Activated naive CD4-positive, alpha-beta T cell treated with anti-CD3 and anti-CD28 coated beads, Interleukin-2, amount 10 ng/mL, durations not matched to agents 7 days and 5 days (primary cell): ENCODE data around the gene MOBP.

Source experiments
- CTCF ChIA-PET: fragments of 350-600 bp; sonication (Branson Sonifier 250); formaldehyde crosslinking; loops from one replicate; lab custom pipeline; 2021; ENCODE audit warnings: antibody characterized with exemption; lab: Charles Lee
- DNase-seq: peaks from one replicate; pipeline ENCODE4 v3.0.0-alpha.2; 2020
- H3K27ac Mint-ChIP-seq: one replicate; pipeline ENCODE4 v1.8.0; 2021; ENCODE audit warnings: mild to moderate bottlenecking, moderate library complexity, mixed read lengths
- H3K27me3 Mint-ChIP-seq: one replicate; pipeline ENCODE4 v1.8.0; 2021; ENCODE audit warnings: mild to moderate bottlenecking, mixed read lengths
- H3K36me3 Mint-ChIP-seq: one replicate; pipeline ENCODE4 v1.8.0; 2021; ENCODE audit warnings: mixed read lengths
- H3K4me1 Mint-ChIP-seq: one replicate; pipeline ENCODE4 v1.8.0; 2021; ENCODE audit warnings: mixed read lengths
- H3K4me3 Mint-ChIP-seq: one replicate; pipeline ENCODE4 v1.8.0; 2021; ENCODE audit warnings: mild to moderate bottlenecking, moderate library complexity, mixed read lengths
- H3K9me3 Mint-ChIP-seq: one replicate; pipeline ENCODE4 v1.8.0; 2021; ENCODE audit warnings: mixed read lengths

The MOBP gene

GRCh38 chr3:39519554-39520288, 52.2 kb downstream of the MOBP start:
- Mint-ChIP-seq H3K9me3 (peaks cover 5% of the 10 kb centered on the region), H3K36me3 (no peaks in the 10 kb centered on the region), H3K27me3 (peaks cover 27% of the 10 kb centered on the region), H3K4me3 (no peak overlapping the region), H3K27ac (no peak overlapping the region), H3K4me1 (no peaks in the 10 kb centered on the region)
- no peak for DNase-seq
- CTCF ChIA-PET, result interaction anchor here (1.1 kb wide), 1 partner anchor 12 kb away, joined by 3 read pairs; no protein-coding TSS in a partner anchor

DNA sequence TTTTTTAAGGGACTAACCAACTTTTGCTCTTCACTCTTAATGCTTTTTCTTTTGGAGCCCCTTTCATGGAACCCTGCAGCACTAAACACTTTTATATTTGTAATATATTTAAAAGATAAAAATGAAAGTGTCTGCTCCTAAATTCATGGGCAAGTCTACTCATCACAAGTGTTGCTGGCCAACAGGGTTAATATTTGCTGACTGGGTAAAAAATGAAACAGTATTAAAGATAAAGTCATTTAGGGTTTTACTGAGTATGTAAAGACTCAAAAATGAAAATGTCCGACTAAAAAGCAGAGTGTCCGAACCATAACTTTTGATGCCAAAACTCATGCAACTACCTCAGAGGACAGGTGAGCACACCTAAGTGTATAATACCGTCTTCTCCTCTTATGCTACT, 54.0 kb downstream of the MOBP start:
- H3K9me3 Mint-ChIP-seq, result peaks cover 5% of the 10 kb centered on the region
- H3K4me3 Mint-ChIP-seq, result no peak overlapping the region
- peaks cover 23% of the 10 kb centered on the region for H3K27me3 Mint-ChIP-seq
- no peaks in the 10 kb centered on the region for H3K4me1 Mint-ChIP-seq
- no peak for DNase-seq
- H3K36me3 Mint-ChIP-seq, result no peaks in the 10 kb centered on the region
- H3K27ac Mint-ChIP-seq, result no peak overlapping the region
- CTCF ChIA-PET, result no interaction called here

GRCh38 chr3:39524107-39524506, 56.6 kb downstream of the MOBP start:
- no peaks in the 10 kb centered on the region for H3K36me3 Mint-ChIP-seq
- peaks cover 5% of the 10 kb centered on the region for H3K9me3 Mint-ChIP-seq
- H3K27ac Mint-ChIP-seq, result no peak overlapping the region
- DNase-seq, result no peak
- peaks cover 18% of the 10 kb centered on the region for H3K27me3 Mint-ChIP-seq
- CTCF ChIA-PET, result no interaction called here
- H3K4me3 Mint-ChIP-seq, result no peak overlapping the region
- H3K4me1 Mint-ChIP-seq, result no peaks in the 10 kb centered on the region

DNA sequence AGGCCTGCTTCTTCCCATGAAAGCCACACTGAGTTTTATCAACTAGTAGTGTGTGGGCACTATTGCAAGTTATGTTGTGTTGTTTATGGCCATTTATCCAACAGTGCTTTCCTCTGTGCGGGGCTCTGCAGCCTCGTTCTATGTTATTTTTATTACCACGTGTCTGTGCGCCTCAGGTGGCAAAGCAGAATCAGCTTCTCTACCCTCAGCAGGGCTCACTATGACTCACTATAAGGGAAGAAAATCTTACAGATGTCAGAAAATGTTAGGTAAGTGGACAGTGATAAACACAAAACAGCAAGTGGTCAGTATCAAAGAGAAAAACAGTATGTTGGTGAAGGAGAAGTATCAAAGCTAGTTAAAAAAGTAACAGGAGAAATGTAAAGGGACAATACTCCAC, 61.4 kb downstream of the MOBP start:
- H3K4me3 Mint-ChIP-seq, result no peak overlapping the region
- CTCF ChIA-PET, result no interaction called here
- no peak for DNase-seq
- H3K27me3 Mint-ChIP-seq, result peaks cover 9% of the 10 kb centered on the region
- H3K4me1 Mint-ChIP-seq, result no peaks in the 10 kb centered on the region
- no peak overlapping the region for H3K27ac Mint-ChIP-seq
- H3K36me3 Mint-ChIP-seq, result no peaks in the 10 kb centered on the region
- peaks cover 5% of the 10 kb centered on the region for H3K9me3 Mint-ChIP-seq

- H3K4me1 Mint-ChIP-seq, result no peaks in the 10 kb centered on the region
- no peak overlapping the region for H3K27ac Mint-ChIP-seq
- no peaks in the 10 kb centered on the region for H3K36me3 Mint-ChIP-seq
- no peaks in the 10 kb centered on the region for H3K9me3 Mint-ChIP-seq
- no peak overlapping the region for H3K4me3 Mint-ChIP-seq
- CTCF ChIA-PET, result no interaction called here
- H3K27me3 Mint-ChIP-seq, result peaks cover 11% of the 10 kb centered on the region
- DNase-seq, result no peak
Observed at GRCh38 chr3:39529577-39529976, 62.1 kb downstream of the MOBP start.

DNA sequence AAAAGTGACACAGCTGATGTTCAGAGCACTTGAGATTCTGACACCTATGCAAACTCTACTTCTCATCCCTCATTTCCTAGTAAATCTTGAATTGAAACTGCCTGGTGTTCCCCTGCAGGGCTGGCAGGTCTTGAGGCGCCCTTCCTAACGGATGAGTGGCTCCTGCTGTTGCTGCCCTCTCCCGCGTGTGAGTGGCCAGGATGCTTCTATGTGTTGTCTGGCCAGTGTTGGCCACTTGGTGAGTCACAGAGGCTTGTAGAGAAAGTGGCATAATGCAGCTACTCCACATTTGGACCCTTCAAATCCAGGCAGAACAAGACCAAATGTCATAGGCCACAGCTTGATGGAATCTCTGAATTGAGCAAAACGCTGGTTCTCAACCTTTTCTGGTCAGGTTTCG, 63.6 kb downstream of the MOBP start:
- Mint-ChIP-seq H3K27ac (no peak overlapping the region), H3K27me3 (peaks cover 17% of the 10 kb centered on the region), H3K9me3 (no peaks in the 10 kb centered on the region), H3K4me3 (no peak overlapping the region), H3K4me1 (no peaks in the 10 kb centered on the region), H3K36me3 (no peaks in the 10 kb centered on the region)
- DNase-seq, result no peak
- CTCF ChIA-PET, result no interaction called here

GRCh38 chr3:39531665-39532064, 64.2 kb downstream of the MOBP start:
- H3K27me3 Mint-ChIP-seq, result peaks cover 17% of the 10 kb centered on the region
- no peak for DNase-seq
- CTCF ChIA-PET, result no interaction called here

GRCh38 chr3:39532777-39533176, 65.3 kb downstream of the MOBP start:
- CTCF ChIA-PET, result interaction anchor here (0.6 kb wide), 1 partner anchor 80 kb away, joined by 3 read pairs; no protein-coding TSS in a partner anchor
- Mint-ChIP-seq H3K27me3 (peaks cover 17% of the 10 kb centered on the region), H3K4me3 (no peak overlapping the region), H3K4me1 (no peaks in the 10 kb centered on the region), H3K27ac (no peak overlapping the region), H3K9me3 (no peaks in the 10 kb centered on the region), H3K36me3 (no peaks in the 10 kb centered on the region)
- DNase-seq, result no peak

More at GRCh38 chr3:39531665-39532064, 64.2 kb downstream of the MOBP start:
- H3K4me3 Mint-ChIP-seq, result no peak overlapping the region
- H3K36me3 Mint-ChIP-seq, result no peaks in the 10 kb centered on the region
- H3K4me1 Mint-ChIP-seq, result no peaks in the 10 kb centered on the region
- H3K27ac Mint-ChIP-seq, result no peak overlapping the region
- H3K9me3 Mint-ChIP-seq, result no peaks in the 10 kb centered on the region

DNA sequence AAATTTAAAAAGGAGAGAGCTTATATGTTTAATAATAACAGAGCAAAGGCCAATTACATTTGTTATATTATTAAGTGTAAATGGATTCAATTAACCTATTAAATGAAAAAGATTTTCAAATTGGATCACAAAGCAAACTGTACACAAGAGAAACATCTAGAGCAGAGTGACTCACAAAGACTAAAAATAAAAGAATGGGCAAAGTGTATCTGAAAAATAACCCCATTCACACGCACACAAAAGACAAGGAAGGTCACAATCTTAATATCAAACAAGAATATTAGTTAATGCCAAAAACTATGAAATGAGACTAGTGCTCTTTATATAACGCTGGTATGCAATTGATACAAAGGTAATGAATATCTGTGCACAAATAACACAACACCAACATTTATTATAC, 65.7 kb downstream of the MOBP start:
- Mint-ChIP-seq H3K27ac (no peak overlapping the region), H3K27me3 (peaks cover 17% of the 10 kb centered on the region), H3K4me1 (no peaks in the 10 kb centered on the region), H3K36me3 (no peaks in the 10 kb centered on the region), H3K4me3 (no peak overlapping the region), H3K9me3 (no peaks in the 10 kb centered on the region)
- no peak for DNase-seq
- CTCF ChIA-PET, result interaction anchor here (0.6 kb wide), 1 partner anchor 80 kb away, joined by 3 read pairs; no protein-coding TSS in a partner anchor

DNA sequence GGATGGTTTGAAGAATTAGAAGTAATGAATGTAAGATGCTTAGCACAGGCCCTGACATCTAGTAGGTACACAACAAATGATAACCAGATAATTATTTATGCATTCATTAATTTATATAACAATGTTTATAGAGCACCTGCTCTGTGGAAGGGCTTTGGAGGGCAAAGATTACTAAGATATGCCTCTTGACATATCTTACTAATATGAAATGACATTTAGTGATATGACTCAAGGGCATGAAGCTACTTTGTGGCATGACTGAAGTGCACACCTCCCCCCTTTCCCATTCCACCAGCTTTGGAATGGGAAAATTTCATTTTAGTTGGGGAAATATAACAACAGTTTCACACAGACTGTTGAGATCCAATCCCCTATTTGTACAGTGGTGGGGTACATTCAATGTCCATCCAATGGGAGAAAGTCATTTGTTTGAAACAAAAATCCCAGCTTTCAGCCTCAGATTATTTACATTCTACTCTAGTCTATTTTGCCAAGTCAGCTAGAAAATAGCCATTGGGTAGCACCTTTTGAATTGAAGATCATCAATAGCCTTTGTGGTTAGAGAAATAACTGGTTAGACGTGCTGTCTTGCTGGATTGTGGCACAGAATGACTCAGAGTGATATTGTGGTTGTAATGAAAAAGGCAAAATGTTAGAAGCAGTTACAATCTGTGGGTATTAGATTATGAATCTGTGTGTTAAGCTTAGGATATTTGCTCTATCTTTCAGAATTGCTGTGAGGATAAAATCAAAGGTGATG, 72.9 kb downstream of the MOBP start:
- CTCF ChIA-PET, result interaction anchor here (1.2 to 1.6 kb wide), 2 partner anchors 41 to 94 kb away, joined by 3 to 4 read pairs; no protein-coding TSS in a partner anchor
- Mint-ChIP-seq H3K27me3 (peaks cover 4% of the 10 kb centered on the region), H3K4me1 (no peaks in the 10 kb centered on the region), H3K36me3 (no peaks in the 10 kb centered on the region), H3K9me3 (no peaks in the 10 kb centered on the region), H3K27ac (no peak overlapping the region), H3K4me3 (no peak overlapping the region)
- no peak for DNase-seq

DNA sequence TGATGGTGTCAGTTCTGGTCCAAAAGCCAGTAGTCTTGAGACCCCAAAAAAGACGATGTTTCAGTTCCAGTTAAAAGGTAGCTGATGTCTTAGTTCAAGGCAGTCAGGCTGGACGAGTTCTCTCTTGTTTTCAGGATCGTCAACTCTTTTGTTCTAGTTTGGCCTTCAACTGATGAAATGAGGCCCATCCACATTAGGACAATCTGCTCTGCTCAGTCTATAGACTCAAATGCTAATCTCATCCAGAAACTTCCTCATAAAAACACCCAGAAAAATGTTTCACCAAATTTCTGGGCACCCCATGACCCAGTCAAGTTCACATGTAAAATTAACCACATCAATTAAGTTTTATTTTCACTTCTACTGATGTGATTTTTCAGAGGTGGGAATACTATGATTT, 74.0 kb downstream of the MOBP start:
- CTCF ChIA-PET, result interaction anchor here (1.0 kb wide), 1 partner anchor 637 kb away, joined by 3 read pairs; no protein-coding TSS in a partner anchor
- DNase-seq, result no peak
- Mint-ChIP-seq H3K36me3 (no peaks in the 10 kb centered on the region), H3K9me3 (no peaks in the 10 kb centered on the region), H3K4me1 (no peaks in the 10 kb centered on the region), H3K4me3 (no peak overlapping the region), H3K27ac (no peak overlapping the region), H3K27me3 (peaks cover 8% of the 10 kb centered on the region)

- DNase-seq, result no peak
- CTCF ChIA-PET, result interaction anchor here (1.0 kb wide), 1 partner anchor 637 kb away, joined by 3 read pairs; no protein-coding TSS in a partner anchor
- H3K4me3 Mint-ChIP-seq, result no peak overlapping the region
- no peaks in the 10 kb centered on the region for H3K36me3 Mint-ChIP-seq
- H3K9me3 Mint-ChIP-seq, result no peaks in the 10 kb centered on the region
- no peak overlapping the region for H3K27ac Mint-ChIP-seq
- no peaks in the 10 kb centered on the region for H3K4me1 Mint-ChIP-seq
- peaks cover 9% of the 10 kb centered on the region for H3K27me3 Mint-ChIP-seq
Observed at GRCh38 chr3:39541917-39542329, 74.4 kb downstream of the MOBP start.

- H3K27ac Mint-ChIP-seq, result no peak overlapping the region
- H3K4me1 Mint-ChIP-seq, result no peaks in the 10 kb centered on the region
- no peak for DNase-seq
- H3K36me3 Mint-ChIP-seq, result no peaks in the 10 kb centered on the region
- peaks cover 16% of the 10 kb centered on the region for H3K27me3 Mint-ChIP-seq
- CTCF ChIA-PET, result no interaction called here
- no peak overlapping the region for H3K4me3 Mint-ChIP-seq
- no peaks in the 10 kb centered on the region for H3K9me3 Mint-ChIP-seq
Observed at GRCh38 chr3:39542588-39542988, 75.1 kb downstream of the MOBP start.

- no peak overlapping the region for H3K27ac Mint-ChIP-seq
- H3K36me3 Mint-ChIP-seq, result no peaks in the 10 kb centered on the region
- H3K4me3 Mint-ChIP-seq, result no peak overlapping the region
- CTCF ChIA-PET, result no interaction called here
- no peaks in the 10 kb centered on the region for H3K4me1 Mint-ChIP-seq
- peaks cover 2% of the 10 kb centered on the region for H3K9me3 Mint-ChIP-seq
- peaks cover 22% of the 10 kb centered on the region for H3K27me3 Mint-ChIP-seq
- DNase-seq, result no peak
Observed at GRCh38 chr3:39548282-39548681, 80.8 kb downstream of the MOBP start.
